ENCODE measurements around the gene CDH7. TPM values are rescaled to one million over a fixed set of nuclear protein-coding genes. Genes with fewer than 3 reads are reported as not detected.

CDH7 gene
- total RNA-seq, 1 donor from 2014 or later, result 2.3 TPM

- no peak for DNase-seq
These were observed 171.3 kb downstream of the CDH7 start for GRCh38 chr18:65922103-65922502.

GRCh38 chr18:65924904-65925303 lies 174.1 kb downstream of the CDH7 start:
- DNase-seq, result no peak

GRCh38 chr18:65934874-65935273 lies 184.1 kb downstream of the CDH7 start:
- DNase-seq, result no peak

- DNase-seq, result no peak
These were observed 185.9 kb downstream of the CDH7 start for GRCh38 chr18:65936678-65937077.

- DNase-seq, result no peak
These were observed 186.4 kb downstream of the CDH7 start for GRCh38 chr18:65937180-65937579.

GRCh38 chr18:65938592-65939372 lies 188.0 kb downstream of the CDH7 start:
- DNase-seq, result no peak

Data from occipital lobe (tissue), 2 donors.